BE2C (cell line): ENCODE measurements around the gene RAD51AP2.

Experiments
- DNase-seq: peaks from one replicate; pipeline ENCODE4 v3.0.0-alpha.2; 2020
- H3K27me3 ChIP-seq: fragments of 250-450 bp; sonication (Bioruptor Pico); 2 replicates; pipeline ENCODE4 v1.5.1; 2020; ENCODE audit warnings: mild to moderate bottlenecking
- H3K36me3 ChIP-seq: fragments of 250-450 bp; sonication (Bioruptor Pico); 2 replicates; pipeline ENCODE4 v1.5.1; 2020; ENCODE audit warnings: mild to moderate bottlenecking
- H3K4me1 ChIP-seq: fragments of 250-450 bp; sonication (Bioruptor Pico); 2 replicates; pipeline ENCODE4 v1.5.1; 2020
- H3K4me3 ChIP-seq: 2 replicates; pipeline ENCODE4 v1.5.1; 2011; ENCODE audit warnings: low read depth, low read length
- H3K9me3 ChIP-seq: fragments of 250-450 bp; sonication (Bioruptor Pico); 2 replicates; pipeline ENCODE4 v1.5.1; 2020
- TF ChIP-seq, protein P1 (sequence below): IDR thresholded peaks from 2 replicates; pipeline ENCODE4 v1.5.1; 2012; ENCODE audit warnings: mild to moderate bottlenecking, low read depth, low read length

The RAD51AP2 gene

DNA sequence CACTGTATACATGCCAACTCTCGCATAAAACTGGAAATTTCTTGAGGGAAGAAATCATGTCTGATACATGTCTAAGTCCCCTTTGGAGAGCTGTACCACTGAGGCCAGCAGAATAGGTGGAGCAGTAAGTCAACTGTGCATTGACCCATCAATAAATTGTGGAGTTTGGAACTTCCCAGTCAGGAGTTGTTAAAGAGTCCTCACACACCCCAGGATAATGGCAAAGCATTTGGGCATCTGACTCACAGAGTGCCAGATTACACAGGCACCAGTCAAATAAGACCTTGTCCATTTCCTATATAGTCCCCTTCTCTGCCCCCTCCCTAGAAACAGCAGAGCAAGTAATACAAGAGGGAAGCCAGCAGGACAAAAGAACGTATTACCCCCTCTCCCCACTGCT is 32.7 kb upstream of the RAD51AP2 start:
- H3K4me1 ChIP-seq, result no peaks in the 10 kb centered on the region
- TF ChIP-seq, protein P1, sequence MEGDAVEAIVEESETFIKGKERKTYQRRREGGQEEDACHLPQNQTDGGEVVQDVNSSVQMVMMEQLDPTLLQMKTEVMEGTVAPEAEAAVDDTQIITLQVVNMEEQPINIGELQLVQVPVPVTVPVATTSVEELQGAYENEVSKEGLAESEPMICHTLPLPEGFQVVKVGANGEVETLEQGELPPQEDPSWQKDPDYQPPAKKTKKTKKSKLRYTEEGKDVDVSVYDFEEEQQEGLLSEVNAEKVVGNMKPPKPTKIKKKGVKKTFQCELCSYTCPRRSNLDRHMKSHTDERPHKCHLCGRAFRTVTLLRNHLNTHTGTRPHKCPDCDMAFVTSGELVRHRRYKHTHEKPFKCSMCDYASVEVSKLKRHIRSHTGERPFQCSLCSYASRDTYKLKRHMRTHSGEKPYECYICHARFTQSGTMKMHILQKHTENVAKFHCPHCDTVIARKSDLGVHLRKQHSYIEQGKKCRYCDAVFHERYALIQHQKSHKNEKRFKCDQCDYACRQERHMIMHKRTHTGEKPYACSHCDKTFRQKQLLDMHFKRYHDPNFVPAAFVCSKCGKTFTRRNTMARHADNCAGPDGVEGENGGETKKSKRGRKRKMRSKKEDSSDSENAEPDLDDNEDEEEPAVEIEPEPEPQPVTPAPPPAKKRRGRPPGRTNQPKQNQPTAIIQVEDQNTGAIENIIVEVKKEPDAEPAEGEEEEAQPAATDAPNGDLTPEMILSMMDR, result no peak

DNA sequence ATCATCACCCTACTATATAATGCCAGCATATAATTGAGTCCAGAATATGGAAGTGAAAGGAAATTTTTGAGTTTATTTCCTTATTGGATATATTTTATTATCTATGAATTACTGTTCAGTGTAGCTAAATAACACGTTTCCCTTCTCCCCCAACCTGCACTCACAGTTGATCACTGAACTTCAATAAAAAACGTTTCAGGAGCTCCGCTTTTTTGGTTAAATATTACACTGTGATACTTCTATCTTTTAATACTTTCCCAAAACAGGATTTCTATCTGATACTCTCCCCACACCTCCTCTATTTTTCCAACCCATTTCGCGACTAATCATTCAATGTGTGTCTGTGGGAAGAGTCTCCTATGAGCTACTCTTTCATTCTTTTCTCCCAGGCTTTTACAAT is 29.5 kb upstream of the RAD51AP2 start:
- TF ChIP-seq, protein P1, result no peak
- no peaks in the 10 kb centered on the region for H3K4me1 ChIP-seq
- H3K9me3 ChIP-seq, result no peaks in the 10 kb centered on the region
- no peak for DNase-seq
- peaks cover 33% of the 10 kb centered on the region for H3K27me3 ChIP-seq
- H3K4me3 ChIP-seq, result no peak overlapping the region
- no peaks in the 10 kb centered on the region for H3K36me3 ChIP-seq

More for the DNA sequence above, 32.7 kb upstream of the RAD51AP2 start:
- Histone ChIP-seq H3K4me3 (no peak overlapping the region), H3K9me3 (no peaks in the 10 kb centered on the region), H3K36me3 (no peaks in the 10 kb centered on the region), H3K27me3 (peaks cover 8% of the 10 kb centered on the region)
- DNase-seq, result no peak

DNA sequence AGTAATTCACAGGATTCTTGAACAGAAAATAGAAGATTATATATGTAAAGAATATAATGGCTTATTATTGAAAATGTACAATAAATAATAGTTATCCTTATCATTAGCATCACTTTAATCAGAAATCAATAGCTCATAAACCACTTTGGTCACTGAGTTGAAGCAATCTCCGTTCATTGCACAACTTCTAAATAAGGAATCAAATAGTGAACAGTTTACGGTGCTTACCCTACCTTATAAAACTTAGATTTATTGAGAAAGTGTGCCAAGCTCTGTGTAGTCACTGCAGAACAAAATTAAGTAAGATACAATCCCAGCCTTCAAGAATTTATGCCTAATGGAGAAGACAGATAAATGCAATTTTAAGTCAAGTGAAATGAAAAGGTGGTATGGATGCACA is 29.0 kb upstream of the RAD51AP2 start:
- H3K36me3 ChIP-seq, result no peaks in the 10 kb centered on the region
- TF ChIP-seq, protein P1, result no peak
- H3K4me3 ChIP-seq, result no peak overlapping the region
- no peaks in the 10 kb centered on the region for H3K9me3 ChIP-seq
- no peak for DNase-seq
- peaks cover 38% of the 10 kb centered on the region for H3K27me3 ChIP-seq
- no peaks in the 10 kb centered on the region for H3K4me1 ChIP-seq

DNA sequence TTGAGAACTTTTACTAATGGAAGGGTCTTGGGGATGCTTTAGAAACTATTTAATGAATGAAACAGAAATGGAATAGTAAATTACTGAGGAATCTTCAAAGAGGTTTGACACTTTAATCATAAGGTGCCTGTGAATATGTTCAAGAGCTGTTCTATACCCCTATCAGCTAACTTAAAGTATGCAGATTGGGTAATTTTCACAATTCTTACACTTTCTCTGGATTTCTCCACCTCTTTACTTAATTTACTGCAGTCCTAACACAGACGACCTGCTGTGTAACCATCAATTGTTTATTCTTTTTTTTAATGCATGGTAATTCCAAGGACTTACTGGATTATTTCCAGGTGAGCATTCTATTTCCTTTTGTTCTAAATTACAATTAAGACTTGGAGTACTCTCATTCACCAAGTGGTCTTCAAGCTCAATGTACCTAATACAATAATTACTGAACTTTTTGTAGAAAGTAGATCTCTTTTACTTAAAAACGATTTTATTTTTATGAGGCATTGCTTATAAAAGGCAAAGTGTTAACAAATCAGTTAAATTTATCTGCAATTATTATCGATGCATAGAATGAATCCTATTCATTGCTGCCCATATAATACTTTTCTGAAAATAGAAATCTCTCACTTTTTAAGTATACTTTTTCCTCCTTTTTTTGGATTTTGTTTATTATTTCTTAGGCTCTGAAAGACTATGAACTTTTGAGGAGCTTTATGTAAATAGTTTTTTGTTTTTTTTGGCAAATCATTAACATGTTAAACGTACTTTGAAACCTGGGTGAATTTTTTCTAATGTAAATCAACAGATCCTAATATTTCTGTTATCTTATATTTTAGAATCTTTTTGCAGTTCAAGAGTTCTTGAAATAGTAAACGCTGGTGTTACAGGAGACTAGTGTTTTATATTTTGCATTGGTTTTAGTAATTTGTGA is 27.7 kb upstream of the RAD51AP2 start:
- no peaks in the 10 kb centered on the region for H3K4me1 ChIP-seq
- H3K27me3 ChIP-seq, result peaks cover 51% of the 10 kb centered on the region
- H3K36me3 ChIP-seq, result no peaks in the 10 kb centered on the region
- no peak for DNase-seq
- TF ChIP-seq, protein P1, result no peak
- H3K4me3 ChIP-seq, result no peak overlapping the region
- no peaks in the 10 kb centered on the region for H3K9me3 ChIP-seq

DNA sequence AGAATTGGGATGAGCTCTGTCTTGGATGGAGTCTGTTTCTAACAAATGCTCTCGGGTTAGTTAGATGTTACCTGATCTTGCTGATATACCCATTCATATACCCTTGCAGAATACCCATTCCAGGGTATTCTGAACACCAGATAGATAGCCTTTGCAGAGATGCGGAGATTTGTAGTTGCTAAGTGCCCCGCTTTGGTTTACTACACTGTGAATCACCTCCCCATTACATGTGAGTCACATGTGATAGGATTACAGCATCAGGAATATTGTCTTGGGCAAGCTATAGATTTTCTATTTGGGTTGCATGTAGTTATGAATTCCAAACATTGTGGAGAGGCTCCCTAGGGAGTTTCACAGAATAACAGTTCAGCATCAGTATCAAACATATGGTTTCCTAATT is 26.0 kb upstream of the RAD51AP2 start:
- no peak for DNase-seq
- Histone ChIP-seq H3K4me3 (no peak overlapping the region), H3K27me3 (peaks cover 67% of the 10 kb centered on the region), H3K4me1 (no peaks in the 10 kb centered on the region), H3K36me3 (no peaks in the 10 kb centered on the region), H3K9me3 (no peaks in the 10 kb centered on the region)
- TF ChIP-seq, protein P1, result no peak

DNA sequence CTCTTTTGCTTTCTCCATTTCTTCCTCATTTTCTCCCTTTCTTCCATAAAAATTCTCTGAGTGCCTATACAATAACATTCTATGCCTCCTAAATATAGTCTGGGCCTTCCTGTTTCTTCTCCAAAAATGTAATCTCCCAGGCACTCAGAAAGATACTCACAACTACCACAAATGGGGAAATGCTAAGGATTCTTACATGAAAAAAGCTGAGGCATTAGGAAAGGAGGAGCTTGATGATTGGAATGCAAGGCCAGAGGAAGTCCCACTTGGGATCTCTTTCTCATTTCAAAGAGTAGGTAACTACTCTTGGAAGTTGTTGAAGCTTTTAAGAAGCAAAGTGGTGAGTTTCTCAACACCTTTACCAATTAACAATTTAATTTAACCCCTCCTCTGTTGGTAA is 25.6 kb upstream of the RAD51AP2 start:
- Histone ChIP-seq H3K4me1 (no peaks in the 10 kb centered on the region), H3K4me3 (no peak overlapping the region), H3K27me3 (peaks cover 72% of the 10 kb centered on the region), H3K9me3 (no peaks in the 10 kb centered on the region), H3K36me3 (no peaks in the 10 kb centered on the region)
- DNase-seq, result no peak
- TF ChIP-seq, protein P1, result no peak
